RWPE1 (cell line): ENCODE measurements around the gene PPBP.
A peak's percentile ranks its signal among the peaks of the same experiment; 100 is the strongest.

Experiments used
- CTCF ChIA-PET: fragments of 350-600 bp; sonication (Branson Sonifier 250); formaldehyde crosslinking; extraction: SDS; loops from one replicate; lab custom pipeline; 2021; lab: Yijun Ruan, JAX
- POLR2A ChIA-PET: fragments of 400-600 bp; formaldehyde crosslinking; extraction: SDS; loops from one replicate; lab custom pipeline; 2020; ENCODE audit warnings: antibody characterized with exemption; ENCODE audit not compliant: low non-redundant PET; lab: Yijun Ruan, JAX
- DNase-seq: peaks from one replicate; pipeline ENCODE4 v3.0.0; 2012; ENCODE audit warnings: low spot score
- H3K27ac ChIP-seq: fragments of 450-650 bp; 2 replicates; pipeline ENCODE4 v1.5.1; 2017
- TF ChIP-seq, protein P1 (sequence below): fragments of 450-650 bp; conservative IDR thresholded peaks from 2 replicates; pipeline ENCODE4 v1.5.1; 2017; ENCODE audit warnings: low read depth, mild to moderate bottlenecking

The PPBP gene

DNA sequence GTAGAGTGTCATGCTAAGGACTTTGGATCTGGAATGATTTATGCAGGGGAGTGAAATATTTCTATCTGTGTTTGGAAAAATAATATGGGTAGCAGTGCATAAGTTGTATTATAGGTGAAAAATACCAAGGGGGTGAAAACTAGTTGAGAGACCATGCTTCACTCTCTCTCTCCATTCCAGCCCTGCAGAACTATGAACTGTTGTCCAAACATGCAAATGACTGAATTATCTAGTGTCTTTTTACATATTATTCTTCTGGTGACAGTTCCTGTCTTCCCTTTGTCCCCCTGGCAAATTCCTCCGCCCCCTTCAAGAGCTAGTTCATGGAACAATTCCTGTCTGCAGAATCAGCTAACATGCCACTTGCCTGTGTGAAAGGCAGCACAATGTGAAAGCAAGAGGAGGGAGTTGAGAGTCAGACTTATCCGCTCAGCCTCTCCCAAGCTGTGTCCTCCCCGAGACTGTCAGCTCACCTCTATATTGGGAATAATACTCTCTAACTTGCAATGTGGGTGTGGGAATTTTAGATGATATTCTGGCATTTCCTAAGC, 8.5 kb downstream of the PPBP start:
- DNase-seq: no peak
- POLR2A ChIA-PET: no interaction called here
- CTCF ChIA-PET: no interaction called here
- TF ChIP-seq, protein P1, sequence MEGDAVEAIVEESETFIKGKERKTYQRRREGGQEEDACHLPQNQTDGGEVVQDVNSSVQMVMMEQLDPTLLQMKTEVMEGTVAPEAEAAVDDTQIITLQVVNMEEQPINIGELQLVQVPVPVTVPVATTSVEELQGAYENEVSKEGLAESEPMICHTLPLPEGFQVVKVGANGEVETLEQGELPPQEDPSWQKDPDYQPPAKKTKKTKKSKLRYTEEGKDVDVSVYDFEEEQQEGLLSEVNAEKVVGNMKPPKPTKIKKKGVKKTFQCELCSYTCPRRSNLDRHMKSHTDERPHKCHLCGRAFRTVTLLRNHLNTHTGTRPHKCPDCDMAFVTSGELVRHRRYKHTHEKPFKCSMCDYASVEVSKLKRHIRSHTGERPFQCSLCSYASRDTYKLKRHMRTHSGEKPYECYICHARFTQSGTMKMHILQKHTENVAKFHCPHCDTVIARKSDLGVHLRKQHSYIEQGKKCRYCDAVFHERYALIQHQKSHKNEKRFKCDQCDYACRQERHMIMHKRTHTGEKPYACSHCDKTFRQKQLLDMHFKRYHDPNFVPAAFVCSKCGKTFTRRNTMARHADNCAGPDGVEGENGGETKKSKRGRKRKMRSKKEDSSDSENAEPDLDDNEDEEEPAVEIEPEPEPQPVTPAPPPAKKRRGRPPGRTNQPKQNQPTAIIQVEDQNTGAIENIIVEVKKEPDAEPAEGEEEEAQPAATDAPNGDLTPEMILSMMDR: no peak
- H3K27ac ChIP-seq: no peak overlapping the region

GRCh38 chr4:73978886-73979285, 9.1 kb downstream of the PPBP start:
- TF ChIP-seq, protein P1: no peak
- ChIA-PET CTCF (no interaction called here), POLR2A (no interaction called here)
- H3K27ac ChIP-seq: no peak overlapping the region
- DNase-seq: peak; percentile 21

GRCh38 chr4:73976716-73977115, 11.3 kb downstream of the PPBP start:
- ChIA-PET POLR2A (no interaction called here), CTCF (no interaction called here)
- TF ChIP-seq, protein P1: no peak
- no peak for DNase-seq
- H3K27ac ChIP-seq: no peak overlapping the region

DNA sequence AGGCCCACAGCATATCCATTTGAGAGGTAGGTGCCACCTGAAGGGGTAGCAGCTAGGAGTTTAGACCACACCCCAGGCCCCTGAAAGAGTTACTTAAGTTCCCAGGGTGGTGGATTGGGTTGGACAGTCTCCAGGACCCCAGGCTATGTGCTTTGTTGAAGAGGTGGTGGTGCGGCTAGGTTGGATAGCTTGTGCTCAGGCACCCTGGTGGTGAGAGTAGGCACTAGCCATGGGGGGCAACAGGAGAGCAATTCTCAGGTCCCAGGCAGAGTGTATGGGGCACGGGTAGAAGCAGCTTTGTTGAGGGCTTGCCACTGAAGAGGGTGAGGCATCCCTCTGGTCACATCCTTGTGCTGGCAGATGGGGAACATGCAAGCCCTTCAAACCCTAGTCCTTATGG, 11.8 kb downstream of the PPBP start:
- DNase-seq: no peak
- POLR2A ChIA-PET: no interaction called here
- CTCF ChIA-PET: no interaction called here
- TF ChIP-seq, protein P1: no peak
- H3K27ac ChIP-seq: no peak overlapping the region

- ChIA-PET CTCF (no interaction called here), POLR2A (no interaction called here)
- no peak overlapping the region for H3K27ac ChIP-seq
- TF ChIP-seq, protein P1: no peak
- no peak for DNase-seq
These were observed 13.6 kb downstream of the PPBP start for GRCh38 chr4:73974352-73974751.

- no peak for DNase-seq
- TF ChIP-seq, protein P1: no peak
- no peak overlapping the region for H3K27ac ChIP-seq
- POLR2A ChIA-PET: no interaction called here
- CTCF ChIA-PET: no interaction called here
These were observed 17.0 kb downstream of the PPBP start for GRCh38 chr4:73970945-73971344.

- POLR2A ChIA-PET: no interaction called here
- no peak for DNase-seq
- no peak overlapping the region for H3K27ac ChIP-seq
- TF ChIP-seq, protein P1: no peak
- CTCF ChIA-PET: no interaction called here
These were observed 18.0 kb downstream of the PPBP start for GRCh38 chr4:73970011-73970410.
